Suppressor macrophage (primary cell): Measurements from ENCODE around the gene FAM114A1.
A peak's percentile ranks its signal among the peaks of the same experiment; 100 is the strongest.

ENCODE experiments used
- DNase-seq, 4 experiments: peaks; one replicate each; pipeline ENCODE4 v3.0.0-alpha.2; 2020 to 2022

FAM114A1 gene

DNA sequence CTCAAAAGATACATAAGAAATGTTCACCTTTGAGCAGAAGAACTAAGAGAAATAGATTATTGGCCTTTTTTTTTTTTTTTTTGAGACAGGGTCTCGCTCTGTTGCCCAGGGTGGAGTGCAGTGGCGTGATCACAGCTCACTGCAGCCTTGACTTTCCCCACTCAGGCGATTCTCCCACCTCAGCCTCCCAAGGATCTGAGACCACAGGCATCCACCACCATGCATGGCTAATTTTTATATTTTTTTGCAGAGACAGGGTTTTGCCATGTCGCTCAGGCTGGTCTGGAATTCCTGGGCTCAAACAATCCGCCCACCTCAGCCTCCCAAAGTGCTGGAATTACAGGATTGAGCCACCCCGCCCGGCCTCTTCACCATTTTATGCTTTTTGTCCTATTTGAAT is 8.1 kb upstream of the FAM114A1 start:
- DNase-seq, result no peak

DNA sequence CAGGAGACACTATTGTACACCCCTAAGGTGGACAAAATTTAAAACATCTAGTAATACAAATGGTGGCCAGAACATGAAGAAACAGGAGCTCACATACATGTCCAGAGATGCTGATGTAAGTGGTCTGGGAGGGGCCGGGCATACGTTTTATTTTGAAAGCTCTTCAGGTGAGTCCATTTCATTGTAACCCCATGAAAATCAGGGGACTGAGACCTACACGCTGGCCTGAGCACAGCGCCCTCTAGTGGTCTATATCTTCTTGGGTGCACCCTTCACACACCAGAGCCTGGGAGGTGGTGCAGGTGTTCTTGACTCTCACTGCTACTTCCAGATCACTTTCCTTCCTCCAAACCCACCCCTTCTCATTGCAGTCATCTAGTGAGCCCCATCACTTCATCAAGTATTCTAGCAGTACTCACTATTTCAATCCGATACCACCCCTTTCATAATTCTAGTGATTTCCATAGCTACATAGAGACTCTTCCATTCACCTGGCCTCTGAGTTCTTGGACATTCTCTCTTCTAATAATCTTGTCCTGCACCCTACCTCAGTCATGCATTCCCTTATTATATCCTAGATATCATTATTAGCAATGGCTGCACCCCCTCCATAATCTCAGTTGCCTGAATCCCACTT is 6.7 kb upstream of the FAM114A1 start:
- DNase-seq, result peak; percentile 68 to 87 (median 80)

DNA sequence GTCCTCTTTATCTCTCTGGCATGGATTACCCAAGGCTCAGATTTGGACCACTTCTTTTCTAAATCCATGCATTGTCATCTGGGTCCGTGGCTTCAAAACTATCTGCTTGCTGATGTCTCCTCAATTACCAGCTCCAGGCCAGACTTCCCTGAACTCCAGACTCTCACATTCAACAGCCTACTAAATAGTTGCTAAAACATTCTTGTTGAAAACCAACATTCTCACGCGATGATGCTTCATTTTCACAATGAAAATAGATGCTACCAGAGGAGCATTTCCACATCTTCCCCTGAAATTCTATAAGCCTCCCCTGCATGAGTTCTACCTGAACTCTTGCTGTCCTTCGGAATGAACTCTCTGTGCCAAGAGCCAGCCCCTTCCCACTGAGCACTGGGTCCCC is 5.8 kb upstream of the FAM114A1 start:
- no peak for DNase-seq

DNA sequence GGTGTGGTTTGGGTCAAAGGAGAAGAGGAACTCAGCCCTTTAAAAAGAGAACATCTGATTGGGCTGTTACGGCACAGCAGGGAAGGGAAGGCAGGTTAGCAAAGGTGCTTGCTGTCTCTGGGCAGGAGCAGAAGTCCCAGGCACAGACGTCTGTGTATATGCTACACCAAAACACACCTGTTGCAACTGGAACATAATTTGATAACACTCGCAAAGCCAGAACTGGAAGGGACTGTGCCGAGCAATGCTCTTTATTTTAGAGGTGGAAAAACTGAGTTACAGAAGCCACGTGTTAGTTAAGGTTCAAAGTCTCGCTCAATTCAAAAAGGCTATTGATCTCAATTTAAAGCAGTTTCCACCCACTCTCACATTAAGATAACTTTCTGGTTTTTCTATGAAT is 2.2 kb upstream of the FAM114A1 start:
- DNase-seq, result no peak

DNA sequence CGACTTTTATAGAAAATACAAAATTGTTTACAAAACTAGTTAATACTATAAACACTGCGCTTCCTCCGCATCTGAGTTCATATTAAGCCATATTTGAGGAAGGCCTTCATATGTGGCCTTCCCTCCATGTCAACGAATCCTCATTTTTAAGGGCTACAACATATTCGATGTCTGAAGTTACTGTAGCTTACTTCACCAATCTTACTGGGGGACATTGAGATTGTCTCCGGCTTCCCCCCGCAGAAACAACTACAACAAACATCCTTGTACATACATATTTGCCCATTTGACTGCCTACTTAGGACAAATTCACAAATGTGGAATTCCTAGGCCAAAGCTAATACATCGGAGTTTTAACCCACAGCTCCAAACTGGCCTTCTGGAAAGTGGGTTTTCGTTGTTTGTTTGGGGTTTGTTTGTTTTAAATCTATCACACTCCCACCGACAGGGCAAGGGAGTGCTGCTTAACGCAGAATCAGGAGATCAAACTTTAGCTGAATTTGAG is 581 bp upstream of the FAM114A1 start:
- DNase-seq, result no peak

DNA sequence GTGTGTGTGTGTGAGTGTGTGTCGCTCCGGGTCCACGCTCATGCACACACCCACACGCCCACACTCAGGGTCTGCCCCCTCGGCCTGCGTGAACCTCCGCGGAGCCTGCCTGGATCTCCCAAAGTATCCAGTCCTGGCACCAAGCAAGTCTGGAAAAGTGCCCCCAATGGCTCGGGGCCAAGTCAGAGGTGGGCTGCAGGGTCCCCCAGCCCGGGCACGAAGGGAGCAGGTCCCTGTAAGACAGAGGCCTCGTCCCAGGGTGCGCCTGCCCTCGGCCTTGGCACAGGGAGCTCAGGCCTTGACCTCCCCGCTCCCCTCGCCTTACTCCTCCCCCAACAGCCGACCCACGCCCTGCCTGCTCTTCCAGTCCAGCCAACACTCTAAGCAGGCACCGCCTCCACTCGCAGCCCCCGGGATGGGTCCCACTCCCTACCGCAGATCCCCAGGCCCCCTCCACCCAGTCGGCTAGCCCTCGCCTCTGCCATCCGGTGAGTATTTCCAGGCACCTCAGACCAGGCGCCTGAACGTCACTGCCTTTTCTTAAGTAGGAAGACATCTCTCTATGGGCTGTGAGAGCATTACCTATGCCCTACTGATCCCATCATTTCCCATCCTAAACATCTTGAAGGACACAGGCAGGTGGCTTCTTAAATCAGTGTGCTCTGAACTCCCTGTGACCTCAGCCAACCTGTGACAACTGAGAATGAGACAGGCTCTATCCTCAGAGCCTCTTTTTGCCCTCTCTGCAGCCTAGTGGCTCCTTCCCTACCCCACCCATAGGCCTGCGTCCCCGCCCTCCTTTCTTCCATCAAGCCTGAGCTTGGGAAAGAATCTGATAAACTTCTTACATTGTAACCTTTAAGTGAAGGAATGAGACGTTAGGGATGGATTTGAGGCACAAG is 704 bp downstream of the FAM114A1 start:
- peak in 1 of 4 experiments; percentile 37 for DNase-seq

DNA sequence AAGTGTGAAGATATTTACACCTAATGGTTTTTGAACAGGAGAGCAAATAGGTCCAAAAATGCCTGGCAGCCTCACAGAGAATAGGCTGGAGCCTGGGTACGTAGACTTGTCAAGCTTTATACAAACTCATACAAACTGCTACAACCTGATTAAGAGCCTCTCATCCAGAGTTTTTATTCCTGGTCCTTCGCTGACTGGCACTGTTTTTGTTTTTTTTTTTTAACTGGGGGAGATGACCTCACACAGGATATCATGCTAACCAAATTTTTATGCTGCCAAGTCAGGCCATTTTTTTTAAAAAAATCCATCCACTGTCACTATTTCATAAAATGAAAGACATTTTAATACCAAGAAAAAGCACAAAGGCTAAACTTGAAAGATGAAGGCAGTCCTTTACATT is 1.9 kb downstream of the FAM114A1 start:
- DNase-seq, result no peak

DNA sequence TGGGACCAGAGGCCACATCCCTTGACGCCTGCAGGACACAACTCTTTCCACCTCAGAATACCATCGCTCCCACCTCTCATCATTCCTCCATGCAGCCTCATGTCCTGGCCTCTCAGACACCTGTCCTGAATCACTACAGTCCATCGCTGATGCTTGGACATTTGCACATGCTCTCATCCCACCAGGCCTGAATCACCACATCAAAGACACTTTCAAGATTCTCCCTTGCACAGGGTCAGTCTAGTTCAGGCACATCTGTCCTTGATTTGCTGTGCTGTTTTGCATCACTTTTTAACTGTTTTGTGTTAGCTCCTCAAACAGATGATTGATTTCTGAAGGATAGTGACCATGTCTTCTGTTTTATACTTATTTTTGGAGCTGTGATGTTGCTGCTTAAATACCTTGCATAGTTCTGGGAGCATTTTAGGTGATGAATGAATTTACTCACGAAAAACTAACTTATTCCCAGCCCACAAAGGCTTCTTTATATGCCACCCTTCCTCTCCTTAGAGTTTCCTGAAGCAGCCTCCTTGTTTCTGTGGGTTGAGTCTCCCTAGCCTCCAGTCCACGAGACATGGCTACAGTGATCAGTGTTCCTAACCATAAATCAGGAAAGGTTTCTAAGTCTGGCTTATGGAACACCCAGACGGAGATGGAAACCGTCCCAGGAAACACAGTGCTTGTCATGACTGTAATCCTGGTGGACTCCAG is 2.6 kb downstream of the FAM114A1 start:
- DNase-seq, result no peak

DNA sequence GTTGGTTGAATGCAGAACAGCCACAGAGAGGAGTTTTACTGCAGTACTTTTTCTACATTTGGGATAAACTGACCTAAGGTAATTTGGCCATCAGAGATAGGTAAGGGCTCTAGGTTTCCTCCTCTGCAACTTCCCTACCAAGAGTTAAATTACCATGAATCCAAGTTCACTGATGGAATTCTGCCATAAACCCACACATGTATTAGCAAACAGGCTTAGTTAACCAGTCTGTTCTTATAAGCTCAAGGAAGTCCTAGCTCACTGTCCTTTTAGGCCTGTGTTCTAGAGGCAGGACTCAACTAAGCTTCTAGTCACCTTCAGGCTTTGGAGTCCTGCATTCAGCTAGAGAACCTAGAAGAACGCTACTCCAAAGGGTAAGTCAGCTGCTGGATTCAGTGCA is 4.0 kb downstream of the FAM114A1 start:
- DNase-seq, result no peak

DNA sequence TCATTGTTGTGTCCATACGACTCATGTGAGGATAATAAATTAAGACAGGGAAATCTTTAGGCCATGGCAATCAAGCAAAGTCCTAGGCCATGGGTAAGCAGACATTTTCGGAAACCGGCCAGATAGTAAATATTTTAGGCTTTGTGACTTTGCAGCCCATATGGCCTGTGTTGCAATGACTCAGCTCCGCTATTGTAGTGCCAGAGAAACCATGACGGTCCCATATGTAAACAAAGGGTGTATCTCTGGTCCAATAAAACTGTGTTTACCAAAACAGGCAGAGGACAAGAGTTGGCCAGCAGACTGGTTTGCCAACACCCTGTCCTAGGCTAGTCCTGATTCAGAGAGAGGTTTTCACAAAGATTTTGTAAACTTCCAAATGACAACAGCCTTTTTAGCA is 5.0 kb downstream of the FAM114A1 start:
- DNase-seq, result no peak

DNA sequence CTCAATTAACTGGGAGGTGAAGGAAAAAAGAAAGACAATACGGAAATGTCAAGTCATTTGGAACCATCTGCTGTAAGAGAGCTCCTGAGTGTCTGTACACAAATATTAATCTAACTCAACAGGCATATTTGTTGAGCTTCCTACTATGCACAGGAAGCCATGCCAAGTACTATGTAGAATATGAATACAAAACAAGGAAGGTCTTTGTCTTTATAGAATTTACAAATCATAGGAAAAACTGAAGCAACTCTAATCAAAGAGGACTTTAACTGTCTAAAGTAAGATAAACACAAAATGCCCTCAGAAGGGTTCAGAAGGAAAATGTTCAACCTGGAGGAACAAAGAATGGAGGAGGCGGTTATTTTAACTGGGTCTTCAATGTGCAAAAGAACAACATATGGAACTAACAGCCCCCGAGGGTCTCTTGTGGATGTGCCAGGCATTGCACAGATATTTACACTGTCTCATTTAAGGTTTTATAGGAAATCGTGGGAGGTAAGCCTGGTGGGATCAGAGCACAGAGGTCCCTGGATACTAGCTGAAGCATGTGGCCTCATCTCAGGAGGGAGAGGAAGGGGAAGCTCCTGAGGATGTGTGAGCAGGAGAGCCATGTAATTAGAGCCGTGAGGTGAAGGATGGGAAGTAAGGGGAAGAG is 5.8 kb downstream of the FAM114A1 start:
- no peak for DNase-seq

DNA sequence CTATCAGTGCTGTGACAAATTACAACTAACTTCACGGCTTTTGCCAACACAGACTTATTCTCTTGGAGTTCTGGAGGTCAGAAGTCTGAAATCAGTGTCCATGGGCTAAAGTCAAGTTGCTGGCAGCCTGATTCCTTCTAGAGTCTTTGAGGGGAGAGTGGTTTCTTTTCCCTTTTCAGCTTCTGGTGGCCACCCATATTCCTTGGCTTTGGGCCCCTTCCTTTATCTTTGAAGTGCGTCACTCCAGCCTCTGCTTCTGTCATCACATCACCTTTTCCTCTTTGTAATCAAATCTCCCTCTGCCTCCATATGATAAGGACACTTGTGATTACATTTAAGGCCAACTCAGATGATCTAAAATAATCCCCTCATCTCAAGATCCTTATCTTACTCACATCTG is 9.0 kb downstream of the FAM114A1 start:
- DNase-seq, result no peak

DNA sequence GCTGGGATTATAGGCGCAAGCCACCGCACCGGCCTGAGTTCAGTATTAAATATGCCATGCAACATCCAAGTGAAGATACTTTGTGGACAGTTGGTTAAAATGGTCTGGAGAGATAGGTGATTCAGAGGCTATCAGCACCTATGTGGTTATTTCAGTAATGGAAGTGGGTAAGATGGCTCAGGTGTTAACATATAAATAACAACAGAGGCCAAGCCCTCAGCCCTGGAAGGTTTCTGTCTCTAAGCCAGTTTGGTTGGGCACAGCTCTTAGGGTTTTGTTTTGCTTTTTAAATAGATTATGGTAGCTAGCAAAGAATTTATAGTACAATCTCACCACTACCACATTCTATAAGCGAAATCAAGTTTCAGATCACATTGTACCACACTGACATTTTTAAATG is 16.6 kb downstream of the FAM114A1 start:
- no peak for DNase-seq

DNA sequence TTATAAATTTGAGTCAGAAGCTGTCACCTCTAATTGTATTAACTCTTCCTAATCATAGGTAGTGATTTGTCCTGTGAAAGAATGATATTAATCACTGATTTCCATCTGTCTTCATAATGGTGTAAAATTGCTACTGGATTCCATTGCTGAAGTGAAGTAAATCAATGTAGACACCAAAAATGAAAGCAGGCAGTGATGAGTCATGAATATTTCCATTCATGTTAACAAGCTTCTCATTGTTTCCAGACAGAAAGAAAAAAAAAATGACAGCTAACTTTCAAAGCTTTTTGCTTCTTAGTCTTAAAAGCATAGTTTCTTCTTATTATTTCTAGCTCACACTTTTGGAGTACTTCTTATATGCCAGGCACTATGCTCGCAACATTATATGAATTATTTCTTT is 21.5 kb downstream of the FAM114A1 start:
- peak in 2 of 4 experiments; percentile 33 to 50 for DNase-seq

DNA sequence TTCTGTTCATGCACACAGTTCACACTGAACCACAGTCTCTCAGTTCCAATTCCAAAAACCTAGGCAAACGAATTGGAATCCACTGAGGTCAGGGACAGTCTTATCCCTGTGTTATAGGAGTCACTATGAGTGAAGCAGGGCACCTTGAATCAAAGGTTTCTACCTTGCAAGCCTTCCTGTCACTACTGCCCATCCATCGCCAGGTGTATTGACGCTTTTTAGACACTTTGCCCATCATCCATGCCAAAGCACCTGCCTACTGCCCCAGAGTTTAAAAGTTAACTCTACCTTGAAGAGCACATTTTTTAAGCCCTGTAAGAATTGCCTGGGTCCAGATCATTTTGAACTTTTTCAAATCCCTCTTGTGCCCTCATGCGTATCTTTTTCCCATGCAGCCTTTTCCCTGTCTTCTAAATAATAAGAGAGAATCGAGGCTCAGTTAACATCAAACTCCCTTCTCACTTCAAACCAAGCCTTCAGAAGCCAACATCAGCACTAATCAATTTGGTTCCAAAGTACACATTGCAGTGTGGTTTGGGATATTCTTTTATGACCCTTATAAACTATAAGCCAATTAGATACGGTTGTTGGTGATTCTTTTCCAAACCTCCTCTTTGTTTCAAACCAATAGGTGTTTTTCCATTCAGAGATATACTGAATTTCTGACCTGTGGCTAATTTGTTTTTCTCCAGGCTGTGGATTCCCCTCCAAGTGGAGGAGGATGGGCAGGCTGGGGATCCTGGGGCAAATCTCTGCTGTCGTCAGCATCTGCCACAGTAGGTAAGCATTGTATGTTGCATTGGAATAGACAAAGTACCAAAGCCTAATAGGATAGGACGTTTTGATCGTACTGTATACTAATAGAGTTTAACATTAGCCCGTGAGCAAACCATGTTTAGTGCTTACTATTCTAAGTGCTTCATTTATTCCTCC is 23.7 kb downstream of the FAM114A1 start:
- DNase-seq, result no peak

DNA sequence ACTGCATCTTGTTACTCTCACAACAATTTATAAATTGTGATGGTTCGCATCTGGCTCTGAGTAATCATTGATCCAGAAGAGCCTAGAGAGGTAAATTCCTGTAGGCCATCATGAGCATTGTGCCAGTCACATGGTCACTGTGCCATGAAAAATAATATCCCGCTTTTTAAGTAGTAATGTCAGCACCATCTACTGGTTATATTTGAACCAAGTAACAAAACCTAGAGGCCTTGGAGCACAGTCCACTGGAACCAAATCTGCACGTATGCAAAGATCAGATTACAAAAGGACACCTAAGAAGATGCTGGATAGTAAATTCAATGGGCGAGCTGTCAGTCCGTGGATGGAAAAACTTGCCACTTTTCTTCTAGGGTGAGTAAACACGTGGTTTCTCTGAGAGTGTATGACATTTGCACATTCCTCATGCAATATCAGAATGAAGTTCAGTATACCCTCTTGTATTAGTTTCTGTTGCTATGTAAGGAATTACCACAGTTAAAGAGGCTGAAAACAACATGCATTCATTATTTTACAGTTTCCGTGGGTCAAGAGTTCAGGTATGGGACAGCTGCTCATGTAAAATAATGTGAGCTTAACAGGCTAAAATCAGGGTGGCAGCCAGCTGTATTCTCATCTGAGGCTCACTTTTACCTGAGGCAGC is 26.8 kb downstream of the FAM114A1 start:
- peak in 2 of 4 experiments; percentile 6 to 23 for DNase-seq

DNA sequence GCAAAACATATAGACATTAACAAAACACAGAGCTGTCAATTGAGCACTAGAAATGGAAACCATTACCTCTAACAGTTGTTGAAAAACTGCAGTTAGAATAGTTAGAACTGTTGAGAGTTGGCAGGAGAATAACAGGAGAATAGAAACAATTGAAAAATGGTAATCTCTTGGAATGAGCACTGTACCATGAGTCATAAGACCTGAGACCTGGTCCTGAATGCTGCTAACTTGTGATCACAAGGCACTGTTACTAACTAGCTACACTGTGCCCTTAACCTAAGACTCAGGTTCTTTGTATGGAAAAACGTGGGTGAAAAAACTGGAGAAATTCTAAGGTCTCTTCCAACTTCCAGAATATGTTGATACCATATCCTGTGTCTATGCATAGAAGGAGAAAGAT is 29.3 kb downstream of the FAM114A1 start:
- DNase-seq, result no peak

DNA sequence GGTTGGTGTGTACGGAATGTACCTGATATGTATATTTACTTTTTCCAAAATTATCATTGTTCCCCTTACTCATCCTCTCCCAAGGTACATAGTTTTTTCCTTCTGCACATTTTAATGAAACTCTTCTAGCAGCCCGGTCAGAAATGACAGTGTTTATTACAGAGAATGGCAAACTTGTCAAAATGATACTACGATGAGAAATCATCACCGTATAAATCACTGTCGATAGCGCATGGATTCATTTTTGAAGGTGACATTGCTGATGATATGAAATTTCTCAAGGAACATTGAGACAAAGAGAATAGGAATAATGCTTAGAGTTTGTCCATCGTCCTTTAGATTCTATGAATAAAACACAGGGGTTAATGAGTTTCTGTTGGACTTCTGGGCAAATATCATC is 30.6 kb downstream of the FAM114A1 start:
- DNase-seq, result no peak

DNA sequence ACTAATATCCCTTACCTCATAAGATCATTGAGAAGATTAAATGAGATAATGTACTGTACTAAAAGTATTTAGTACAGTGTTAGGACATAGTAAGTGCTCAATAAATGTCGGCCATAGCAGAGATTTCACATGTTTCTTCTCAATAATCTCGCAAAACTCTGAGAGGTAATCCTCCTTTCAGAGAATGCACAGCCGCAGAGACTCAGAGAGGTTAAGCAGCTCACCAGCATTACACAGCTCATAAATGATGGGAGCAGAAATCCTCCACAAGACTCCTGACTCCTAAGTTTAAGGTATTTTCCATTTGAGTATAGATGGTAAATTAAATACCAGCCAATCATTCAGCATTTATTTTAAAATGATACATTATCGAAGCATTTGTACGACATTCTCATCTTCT is 34.6 kb downstream of the FAM114A1 start:
- DNase-seq, result no peak

DNA sequence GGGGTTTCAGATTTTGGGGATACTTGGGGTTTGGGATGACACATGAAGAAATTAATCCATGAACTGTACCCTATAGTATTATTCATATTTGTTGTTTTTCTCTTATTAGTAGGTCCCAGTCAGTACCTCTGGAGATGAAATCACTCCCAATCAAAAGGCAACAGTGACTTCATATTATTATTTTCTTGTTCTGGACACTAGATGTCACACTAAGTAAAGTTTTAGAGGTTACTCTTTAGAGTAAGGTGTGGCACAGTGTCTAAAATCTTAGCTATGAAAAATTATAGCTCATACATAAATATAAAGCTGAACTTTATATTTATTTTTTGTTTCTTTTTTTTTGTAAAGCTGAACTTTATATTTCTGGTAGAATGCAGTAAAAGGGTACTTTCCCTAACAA is 35.1 kb downstream of the FAM114A1 start:
- DNase-seq, result peak in 2 of 4 experiments; percentile 51 to 62

DNA sequence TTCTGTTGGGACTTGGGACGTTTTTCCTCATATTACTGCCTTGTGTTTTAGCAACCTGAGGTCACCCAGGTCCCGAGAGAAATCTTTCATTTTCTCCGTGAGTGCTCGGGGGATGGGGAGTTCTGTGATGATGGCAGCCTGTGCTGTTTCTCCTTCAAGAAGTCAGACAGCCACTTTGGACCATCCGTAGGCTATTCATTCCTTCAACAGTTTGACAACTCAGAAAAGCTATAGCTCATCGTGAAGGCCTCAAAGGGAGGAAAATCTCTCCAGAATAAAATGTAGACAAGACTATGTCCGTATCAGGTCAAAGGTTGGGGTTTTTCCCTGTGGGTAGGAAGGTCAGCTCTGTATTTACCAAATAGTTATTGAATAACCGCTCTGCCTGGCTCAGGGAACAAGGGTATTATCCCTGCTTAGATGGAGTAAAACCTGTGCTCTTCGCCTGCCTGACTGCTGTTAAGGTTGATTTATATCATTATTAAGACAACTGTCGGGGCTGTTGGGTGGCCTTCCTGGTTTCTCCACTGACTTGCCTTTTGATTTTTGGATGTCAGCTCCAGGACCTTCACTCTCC is 36.6 kb downstream of the FAM114A1 start:
- DNase-seq, result no peak
